NK-92 treated with Interleukin-12 subunit alpha and Interleukin-12 subunit beta, amount 100 ng/mL, for 24 hours (cell line): ENCODE data around the gene PPP2R5E.
A peak's percentile ranks its signal among the peaks of the same experiment; 100 is the strongest.
"Not testable (repeated sequence)": the region's sequence is repeated elsewhere in the genome, so short reads cannot be mapped to it uniquely, and the experiment has no call there.

Experiments used
- DNase-seq: peaks from one replicate; lab custom pipeline; 2025; lab: John Stamatoyannopoulos, UW

Gene PPP2R5E

DNA sequence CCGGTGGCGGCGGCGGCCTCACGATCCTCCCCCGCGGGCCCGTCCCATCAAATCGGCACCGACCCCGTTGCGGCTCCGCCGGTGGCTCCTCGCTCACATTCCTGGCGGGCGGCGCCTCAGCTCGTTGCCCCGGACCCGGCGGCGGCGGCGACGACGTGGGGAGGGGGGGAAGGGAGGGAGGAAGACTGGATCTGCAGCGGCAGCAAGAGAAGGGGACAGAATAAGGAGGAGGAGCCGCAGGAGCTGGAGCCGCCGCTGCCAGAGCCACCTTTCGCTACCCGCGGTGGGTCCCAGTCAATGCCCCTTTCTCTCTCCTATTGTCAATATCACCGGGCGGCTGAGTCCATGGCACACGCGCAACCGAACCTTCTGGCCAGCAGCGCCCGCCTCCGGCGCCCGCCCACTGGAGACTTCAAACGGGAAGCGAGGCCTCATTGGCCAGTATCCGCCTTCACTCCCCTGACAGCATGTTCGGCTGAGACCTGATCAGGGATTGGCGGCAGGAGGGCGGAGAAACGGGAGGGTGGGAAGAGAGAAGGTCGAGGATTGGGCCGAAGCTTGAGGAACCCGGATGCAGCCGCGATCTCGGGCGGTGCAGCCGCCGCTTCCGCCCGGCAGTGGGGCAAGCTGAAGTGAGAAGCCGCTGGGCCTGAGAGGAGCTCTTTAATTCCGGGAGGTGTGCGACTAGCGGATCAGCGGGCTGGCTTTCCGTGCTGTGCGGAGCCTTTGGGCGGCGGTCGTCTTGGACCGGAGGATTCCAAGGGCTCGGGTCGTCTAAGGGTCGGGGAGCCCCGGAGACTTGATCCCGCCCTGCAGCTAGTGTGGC lies at the start of gene PPP2R5E:
TSS of gene PPP2R5E (minus strand) at position 378 of the 826 bp plus-strand sequence. CDS start 3,692 bp downstream, outside the sequence.
- peak; percentile 96 for DNase-seq

DNA sequence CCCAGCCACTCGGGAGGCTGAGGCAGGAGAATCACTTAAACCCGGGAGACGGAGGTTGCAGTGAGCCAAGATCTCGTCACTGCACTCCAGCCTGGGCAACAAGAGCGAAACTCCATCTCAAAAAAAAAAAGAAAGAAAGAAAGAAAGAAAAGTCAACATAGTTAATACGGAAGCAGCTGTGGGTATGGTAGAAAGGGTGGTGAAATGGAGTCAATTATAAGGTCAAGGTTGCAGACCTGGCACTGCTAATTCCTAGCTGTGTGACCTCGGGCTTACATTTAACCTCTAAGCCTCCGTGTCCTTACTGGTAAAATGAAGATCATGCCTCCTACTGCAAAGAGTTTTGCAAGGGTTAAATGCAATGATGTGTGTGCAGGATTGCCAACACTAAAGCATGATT lies 39.9 kb upstream of the PPP2R5E start:
- not testable (repeated sequence) for DNase-seq

DNA sequence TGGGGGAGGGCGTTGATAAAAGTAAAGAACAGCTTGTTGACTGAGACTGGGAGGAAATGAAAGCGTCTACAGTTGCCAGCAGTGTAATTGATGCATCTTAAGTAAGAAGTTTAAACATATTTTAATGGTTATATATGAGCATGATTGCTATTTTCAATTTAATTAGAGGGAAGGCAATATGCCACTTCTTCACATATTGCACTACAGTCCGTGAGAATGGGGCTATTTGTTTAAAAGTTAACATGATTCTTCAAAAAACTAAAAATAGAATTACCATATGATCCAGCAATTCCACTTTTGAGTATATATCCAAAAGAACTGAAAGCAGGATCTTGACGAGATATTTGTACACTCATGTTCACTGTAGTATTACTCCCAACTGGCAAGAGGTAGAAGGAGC lies 38.3 kb upstream of the PPP2R5E start:
- no peak for DNase-seq

DNA sequence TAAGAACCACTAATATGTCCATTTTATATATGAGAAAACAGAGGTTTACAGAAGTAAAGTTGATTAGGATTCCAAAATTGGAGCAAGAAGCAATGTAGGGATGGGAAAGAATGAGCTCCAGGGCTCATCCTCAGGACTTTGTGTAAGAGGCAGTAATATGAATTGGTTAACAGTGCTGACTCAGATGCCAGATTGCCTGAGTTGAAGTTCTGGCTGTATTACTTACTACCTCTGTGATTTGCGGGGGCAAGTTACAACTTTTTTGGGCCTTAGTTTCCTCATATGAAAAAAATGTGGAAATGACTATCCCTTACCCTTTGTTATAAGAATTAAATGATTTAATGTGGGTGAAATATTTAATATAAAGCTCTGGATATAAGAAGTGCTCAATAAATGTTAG lies 35.1 kb upstream of the PPP2R5E start:
- DNase-seq = no peak

DNA sequence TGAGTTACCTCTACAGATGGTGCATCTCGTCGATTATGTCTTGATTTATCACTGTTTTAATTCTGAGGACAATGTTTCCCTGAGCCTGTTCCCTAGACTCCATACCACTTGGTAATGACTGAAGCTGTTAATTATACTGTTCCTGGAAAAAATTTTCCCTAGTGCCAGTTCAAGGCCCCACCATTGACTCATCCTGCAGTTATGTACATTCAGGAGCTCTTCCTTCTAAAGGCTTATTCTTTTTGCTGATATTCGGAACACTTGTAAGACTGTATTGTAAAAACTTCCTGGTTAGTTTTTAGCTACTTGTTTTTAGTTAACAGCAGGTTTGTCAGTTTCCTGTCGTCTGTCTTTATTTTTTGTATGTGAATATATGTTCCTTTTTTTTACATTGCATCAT lies 30.4 kb upstream of the PPP2R5E start:
- DNase-seq = no peak

DNA sequence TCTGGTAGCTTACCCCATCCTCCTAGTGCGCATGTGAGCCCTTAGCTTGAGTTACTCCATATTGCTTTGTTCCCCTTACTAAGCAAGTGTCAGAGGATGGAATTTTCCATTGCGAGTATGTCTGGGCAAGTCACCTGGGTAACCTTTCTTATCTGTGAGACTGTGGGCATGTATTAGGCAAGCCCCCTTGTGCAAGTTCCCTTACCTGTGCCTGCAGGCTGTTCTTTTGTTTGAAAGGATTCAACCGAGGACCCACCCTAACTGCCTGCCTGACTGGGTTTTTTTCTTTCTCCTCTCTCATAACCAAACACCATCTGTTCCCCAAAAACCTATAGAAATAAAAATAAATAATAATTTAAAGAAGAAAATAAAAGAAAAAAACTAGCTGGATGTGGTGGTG lies 22.3 kb upstream of the PPP2R5E start:
- no peak for DNase-seq

DNA sequence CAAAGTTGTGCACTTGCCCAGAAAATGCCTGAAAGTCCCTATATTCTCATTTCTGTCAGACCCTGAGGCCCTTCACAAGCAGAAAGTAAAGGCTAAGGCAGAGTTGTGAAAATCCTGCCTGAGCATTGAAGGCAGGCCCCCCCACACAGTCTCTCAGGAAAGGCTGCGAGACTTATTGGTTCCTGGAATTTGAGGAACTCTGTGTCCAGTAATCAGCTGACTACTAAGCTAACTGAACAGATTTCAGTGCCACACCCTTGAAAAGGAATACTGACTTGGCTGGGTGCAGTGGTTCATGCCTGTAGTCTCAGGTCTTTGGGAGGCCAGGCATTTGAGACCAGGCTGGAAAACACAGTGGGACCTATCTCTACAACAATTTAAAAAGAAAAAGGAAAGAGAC lies 21.1 kb upstream of the PPP2R5E start:
- DNase-seq = no peak

DNA sequence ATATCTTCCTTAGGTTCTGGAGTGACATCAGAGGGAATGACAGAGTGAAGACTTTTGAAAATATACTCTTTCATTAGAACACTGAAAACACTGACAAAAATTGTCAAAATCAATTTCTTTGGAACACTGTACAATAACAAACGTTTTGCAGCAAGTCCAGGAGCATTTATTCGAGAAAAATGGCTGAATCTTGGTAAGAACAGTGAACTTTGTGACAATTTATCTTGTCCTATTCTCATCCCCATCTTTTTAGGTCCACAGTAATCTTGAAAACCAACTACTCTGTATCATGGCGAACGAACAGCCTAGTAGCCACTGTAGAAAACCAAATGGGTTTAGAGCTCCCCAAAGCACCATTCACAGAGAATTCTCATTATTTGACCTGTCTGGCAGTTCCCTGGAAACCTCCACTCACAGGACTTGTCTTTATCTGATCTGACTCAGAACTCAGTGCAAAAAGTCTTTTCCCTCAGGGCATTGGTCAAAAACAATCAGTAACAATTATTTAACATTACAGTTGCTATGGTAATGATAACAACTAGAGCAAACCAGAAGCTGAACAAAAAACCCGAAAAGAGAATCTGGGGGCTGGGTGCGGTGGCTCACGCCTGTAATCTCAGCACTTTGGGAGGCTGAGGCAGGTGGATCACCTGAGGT lies 20.3 kb upstream of the PPP2R5E start:
- no peak for DNase-seq

DNA sequence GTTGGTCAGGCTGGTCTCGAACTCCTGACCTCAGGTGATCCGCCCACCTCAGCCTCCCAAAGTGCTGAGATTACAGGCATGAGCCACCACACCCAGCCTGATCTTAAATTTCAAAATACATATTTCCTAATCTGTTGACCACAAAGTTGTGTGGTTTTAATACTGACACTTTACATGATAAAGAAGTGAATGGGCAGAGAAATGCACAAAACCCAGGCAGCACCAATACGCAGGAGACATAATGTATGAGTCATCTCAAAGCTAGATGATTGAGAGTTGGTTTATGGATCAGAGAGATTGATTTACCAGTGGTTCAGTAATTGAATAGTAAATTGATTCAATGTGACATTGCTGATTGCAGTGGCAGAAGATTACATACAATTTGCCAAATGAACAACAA lies 19.2 kb upstream of the PPP2R5E start:
- DNase-seq = no peak

DNA sequence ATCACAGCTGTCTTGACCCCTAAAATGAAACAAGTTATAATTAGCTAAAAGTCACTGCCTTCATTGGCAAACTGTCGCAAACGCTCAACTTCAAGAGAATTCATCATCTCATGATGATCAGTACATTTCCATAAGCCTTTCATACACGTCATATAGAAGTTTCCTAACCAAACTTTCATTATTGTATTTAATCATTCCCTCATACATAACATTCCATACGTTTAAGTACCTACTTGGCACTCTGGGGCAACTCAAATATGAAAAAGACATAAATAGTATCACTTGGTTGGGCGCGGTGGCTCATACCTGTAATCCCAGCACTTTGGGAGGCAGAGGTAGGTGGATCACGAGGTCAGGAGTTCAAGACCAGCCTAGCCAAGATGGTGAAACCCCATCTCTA lies 12.4 kb upstream of the PPP2R5E start:
- DNase-seq = no peak

DNA sequence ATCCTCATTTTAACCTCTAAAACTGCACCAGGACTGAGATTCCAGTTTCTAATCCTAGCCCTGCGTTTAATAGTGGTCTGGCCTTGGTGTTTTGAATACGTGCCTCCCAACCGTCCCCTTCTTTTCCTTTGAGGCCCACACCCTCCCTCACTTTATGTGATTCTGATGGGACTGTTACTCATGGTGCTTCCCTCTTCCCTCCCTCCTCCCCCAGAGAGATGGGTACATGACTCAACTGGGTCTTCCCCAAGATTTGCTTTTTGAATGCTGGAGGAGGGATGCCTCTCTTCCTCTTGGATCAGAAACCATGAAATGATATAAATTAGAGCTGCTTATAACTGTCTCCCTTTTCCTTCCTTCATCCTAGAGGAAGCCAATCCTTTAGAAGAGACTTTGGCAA lies 8.2 kb upstream of the PPP2R5E start:
- no peak for DNase-seq

DNA sequence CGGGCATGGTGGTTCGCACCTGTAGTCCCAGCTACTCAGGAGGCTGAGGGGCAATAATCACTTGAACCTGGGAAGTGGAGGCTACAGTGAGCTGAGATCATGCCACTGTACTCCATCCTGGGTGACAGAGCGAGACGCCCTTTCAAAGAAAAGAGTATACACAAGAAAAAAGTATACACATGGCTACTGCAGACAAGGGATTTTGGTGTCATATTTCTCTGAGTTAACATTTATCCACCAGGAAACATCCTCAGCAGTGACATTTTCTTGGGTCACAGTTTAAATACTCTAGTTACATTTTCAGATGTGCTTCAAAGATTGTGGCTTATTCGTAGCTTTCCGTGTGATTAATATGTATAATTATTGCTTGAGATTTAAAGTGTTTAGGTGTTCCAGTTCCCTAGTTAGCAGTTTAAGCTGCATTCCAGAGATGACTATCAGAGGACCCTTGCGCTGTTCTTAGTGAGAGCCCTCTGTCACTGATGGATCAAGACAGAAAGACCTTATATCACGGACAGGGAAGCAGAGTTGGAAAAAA lies 4.7 kb upstream of the PPP2R5E start:
- DNase-seq = no peak

DNA sequence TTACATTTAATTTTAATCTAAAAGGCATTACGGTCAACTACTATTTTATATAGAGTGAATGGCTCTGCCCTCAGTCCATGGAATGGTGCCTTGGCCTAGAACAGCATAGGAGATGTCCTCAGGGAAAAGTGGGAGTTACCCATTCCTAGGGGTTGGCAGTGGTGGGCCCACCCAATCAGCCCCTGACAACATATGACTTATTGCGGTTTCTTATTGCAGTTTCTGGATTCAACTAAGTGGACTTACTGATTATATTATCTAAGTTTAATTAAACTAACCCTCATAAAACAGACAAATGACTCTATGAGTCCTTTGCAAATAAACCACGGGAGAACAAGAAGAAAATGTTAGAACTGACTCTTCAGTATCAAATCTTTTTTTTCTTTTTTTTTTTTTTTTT lies 2.3 kb upstream of the PPP2R5E start:
- no peak for DNase-seq

DNA sequence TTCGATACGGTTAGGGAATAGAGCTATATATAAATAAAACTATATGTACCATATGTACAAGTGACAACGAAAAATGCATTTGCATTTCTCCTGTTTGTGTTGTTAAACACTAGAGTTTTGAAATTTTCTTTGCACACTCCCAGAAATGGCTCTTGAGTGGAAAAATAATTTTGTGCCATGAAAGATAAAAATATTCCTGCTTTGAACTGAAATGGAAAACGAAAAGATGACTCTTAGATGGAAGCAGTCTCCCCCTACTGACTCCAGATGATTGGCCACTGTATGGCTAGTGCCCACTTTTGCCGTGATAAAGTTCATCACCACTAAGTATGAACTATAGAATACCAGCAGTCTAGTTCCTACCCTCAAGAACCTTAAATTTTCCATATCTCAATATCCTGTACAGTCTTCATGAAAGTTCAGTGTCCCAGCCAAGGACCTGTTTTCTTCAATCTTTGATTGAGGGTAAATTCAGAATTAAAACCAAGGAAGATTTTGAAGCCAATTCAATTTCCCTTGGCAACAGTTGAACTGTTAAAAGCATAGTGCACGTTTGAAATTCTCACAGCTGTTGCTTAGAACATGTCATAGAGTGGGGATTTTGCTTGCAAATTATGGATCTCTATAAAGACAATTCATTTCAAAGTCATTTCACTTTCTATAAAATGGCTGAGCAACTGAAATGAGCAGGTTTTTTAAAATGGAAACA lies 1.6 kb upstream of the PPP2R5E start:
- DNase-seq = no peak

DNA sequence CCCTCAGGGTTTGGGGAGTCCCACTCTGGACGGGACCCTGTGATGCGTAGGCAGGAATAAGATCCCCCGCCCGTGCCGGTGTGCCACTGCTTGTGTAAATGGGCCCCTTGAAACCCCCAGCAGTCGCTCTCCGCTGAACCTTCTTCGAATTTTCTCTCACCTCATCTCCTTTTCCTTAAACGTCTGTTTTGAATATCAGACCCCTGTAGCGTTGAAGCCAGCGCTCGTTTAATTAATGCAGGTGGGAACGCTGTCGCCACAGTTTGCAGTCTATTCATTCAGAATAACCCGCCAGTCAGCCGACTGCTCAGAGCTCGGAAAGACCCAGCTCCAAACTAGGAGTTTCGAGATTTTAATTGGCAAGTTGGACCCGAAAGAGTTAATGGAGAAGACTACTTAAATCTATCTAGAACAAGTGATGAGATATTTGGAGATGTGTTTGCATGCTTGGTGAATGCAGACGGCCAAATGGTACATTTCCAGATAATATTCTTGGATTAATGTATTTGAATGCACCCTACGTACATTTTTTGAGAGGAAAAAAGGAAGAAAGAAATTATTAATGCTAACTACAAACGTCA lies 739 bp upstream of the PPP2R5E start:
- no peak for DNase-seq

DNA sequence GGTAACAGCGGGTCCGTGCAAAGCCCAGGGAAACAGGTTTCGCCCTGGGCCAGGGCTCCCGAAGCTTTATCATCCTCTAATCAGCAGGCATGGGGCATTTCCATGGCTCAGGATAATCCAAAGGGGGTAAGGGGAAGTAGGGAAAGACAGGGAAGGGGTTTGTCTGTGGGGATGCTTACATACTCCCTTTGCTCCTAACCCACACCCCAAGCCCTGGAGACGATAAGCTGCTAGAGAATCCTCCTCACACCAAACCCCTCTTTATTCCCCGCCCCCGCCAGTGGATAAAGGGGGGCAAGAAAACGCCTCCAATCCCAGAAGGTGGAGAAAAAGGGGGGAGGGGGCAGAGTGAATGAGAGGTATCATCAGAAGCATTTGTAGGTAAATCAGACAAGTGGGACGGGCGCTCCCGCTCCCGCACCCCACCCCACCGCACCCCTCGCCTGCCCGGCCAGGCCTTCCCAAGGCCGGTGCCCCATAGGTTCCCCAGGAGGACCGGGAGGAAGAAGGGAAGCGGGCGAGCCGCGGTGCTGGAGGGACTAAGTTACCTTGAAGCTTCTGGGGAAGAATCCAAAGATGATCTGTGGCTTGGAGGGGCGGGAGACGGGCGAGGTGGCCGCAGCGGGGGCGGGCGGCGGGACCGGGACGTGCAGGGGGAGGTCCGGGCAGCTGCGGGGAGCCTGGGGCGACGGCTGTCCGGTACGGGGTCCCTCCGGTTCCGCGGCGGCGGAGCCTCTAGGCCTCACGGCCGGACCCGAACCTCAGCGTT lies 762 bp downstream of the PPP2R5E start:
- no peak for DNase-seq

DNA sequence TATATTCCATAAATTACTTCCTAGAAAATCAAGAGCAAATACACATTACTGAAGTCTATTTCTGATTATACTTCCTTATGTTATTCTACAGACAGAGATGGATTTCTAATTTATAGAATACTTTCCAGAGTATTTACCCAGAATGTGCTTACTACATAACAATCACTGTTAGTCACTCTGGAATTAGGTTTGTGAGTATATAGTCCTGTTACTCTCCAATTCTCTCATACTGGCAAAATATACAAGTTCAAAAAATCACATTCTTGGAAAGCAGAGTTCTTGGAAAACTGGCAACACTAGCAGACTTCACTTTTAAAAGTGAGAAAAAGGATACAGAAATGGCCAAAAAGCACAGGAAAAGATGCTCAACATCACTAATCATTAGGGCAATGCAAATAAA lies 7.3 kb downstream of the PPP2R5E start:
- no peak for DNase-seq

DNA sequence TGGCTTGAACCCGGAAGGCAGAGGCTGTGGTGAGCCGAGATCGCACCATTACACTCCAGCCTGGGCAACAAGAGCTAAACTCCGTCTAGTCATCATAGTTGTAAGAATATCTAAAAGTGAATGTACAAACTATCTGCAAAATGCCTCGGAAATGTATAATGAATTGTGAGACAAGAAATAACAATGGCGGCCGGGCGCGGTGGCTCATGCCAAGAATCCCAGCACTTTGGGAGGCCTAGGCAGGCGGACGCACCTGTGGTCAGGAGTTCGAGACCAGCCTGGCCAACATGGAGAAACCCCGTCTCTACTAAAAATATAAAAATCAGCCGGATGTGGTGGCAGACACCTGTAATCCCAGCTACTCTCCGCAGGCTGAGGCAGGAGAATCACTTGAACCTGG lies 9.7 kb downstream of the PPP2R5E start:
- no peak for DNase-seq

DNA sequence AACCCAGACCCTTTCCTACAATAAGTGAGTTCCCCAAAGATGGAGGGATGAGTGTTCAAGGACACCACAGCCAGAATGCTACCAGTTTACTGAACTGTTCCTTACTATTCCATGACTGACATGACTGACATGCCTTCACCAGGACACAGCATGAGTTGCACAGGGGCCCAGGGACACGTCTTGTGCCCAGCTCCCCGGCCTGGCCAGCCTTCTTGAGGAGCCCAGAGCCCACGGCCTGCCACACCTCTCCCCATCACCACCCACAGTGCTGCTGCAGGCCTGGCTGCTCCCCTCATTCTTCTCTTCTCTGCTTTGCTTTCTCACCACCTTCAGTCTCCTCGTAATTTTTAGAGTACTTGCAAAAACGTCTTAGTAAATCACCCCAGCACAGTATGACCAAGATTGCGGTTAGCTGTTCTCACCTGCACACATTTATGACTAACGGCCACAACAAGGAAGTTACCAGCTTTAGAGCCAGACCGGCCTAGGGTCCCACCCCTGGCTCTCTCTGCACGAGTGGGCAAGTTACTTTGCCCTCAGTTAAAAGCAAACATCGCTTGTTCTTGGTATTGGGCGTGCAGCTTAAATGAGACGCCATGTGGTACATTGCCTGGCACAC lies 18.5 kb downstream of the PPP2R5E start:
- peak; percentile 72 for DNase-seq

DNA sequence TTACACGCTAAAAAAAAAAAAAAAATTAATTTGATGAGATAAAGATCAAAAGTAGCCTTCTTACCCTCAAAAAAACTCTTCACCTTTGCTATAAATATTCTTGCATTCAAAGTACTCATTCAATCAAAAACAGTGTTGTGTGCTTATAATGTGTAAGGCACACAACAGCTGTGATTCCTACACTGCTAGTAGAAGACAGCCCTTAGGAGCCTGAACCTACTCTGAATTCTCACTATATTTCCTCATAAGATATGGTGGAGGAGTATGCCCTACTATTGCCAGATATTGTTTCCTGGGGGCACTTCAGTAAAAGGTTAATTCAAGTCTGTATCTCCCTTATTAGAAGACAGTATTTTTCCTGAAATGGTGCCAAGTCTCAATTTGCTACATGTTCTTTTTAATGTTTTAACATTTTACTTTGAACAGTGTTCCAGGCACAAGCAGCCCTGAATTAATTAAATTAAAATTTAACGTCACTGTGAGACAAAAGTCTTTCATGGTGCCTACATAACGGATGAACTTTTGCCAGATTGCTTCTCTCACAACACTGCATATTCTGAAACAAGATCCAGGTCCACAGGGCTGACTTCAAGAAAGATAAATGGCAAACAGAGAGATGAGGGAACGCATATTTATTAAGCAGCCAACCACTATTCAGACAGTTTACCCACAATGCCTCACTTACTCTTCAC lies 19.3 kb downstream of the PPP2R5E start:
- no peak for DNase-seq

DNA sequence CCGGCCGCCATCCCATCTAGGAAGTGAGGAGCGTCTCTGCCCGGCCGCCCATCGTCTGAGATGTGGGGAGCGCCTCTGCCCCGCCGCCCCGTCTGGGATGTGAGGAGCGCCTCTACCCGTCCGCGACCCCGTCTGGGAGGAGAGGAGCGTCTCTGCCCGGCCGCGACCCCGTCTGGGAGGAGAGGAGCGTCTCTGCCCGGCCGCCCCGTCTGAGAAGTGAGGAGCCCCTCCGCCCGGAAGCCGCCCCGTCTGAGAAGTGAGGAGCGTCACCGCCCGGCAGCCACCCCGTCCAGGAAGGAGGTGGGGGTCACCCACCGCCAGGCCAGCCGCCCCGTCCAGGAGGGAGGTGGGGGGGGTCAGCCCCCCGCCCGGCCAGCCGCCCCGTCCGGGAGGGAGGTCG lies 20.7 kb downstream of the PPP2R5E start:
- DNase-seq = not testable (repeated sequence)
